T-helper 1 cell treated with Interleukin-12 subunit alpha and Interleukin-12 subunit beta and Interleukin-4 antibody, amounts not matched to agents 30 μg/mL and 1 μg/mL, for 36 hours (primary cell): ENCODE measurements around the gene GYG2.
"Not testable (repeated sequence)": the region's sequence is repeated elsewhere in the genome, so short reads cannot be mapped to it uniquely, and the experiment has no call there.

Experiments
- H3K27ac Mint-ChIP-seq: one replicate; pipeline ENCODE4 v1.8.0; 2021; ENCODE audit warnings: mild to moderate bottlenecking, mixed read lengths
- H3K27me3 Mint-ChIP-seq: one replicate; pipeline ENCODE4 v1.8.0; 2021; ENCODE audit warnings: low read depth, mixed read lengths
- H3K36me3 Mint-ChIP-seq: one replicate; pipeline ENCODE4 v1.8.0; 2021; ENCODE audit warnings: low read depth, mixed read lengths
- H3K4me1 Mint-ChIP-seq: one replicate; pipeline ENCODE4 v1.8.0; 2021; ENCODE audit warnings: low read depth, mixed read lengths
- H3K4me3 Mint-ChIP-seq: one replicate; pipeline ENCODE4 v1.8.0; 2021; ENCODE audit warnings: mild to moderate bottlenecking, moderate library complexity, mixed read lengths
- H3K9me3 Mint-ChIP-seq: one replicate; pipeline ENCODE4 v1.8.0; 2021; ENCODE audit warnings: mixed read lengths

The GYG2 gene

DNA sequence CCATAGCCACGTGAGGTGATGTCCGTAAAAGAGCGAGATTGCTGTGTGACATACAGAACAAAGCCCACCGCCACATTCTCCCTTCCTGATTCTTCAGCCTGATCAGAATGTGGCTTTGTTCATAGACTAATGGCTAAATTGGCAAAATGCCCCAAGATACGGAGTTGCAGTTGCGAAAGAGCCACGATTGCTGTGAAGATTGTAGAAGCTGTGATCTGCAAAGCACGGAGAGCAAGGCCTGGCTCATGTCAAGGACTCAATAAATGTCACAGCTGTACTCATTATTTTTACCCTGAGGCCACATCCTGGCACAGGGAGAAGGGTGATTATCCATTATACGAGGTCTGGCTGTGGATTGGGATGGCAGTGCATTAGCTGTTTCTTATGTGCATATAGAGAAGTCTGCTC, 66.2 kb downstream of the GYG2 start:
- Mint-ChIP-seq H3K36me3 (no peaks in the 10 kb centered on the region), H3K4me1 (peaks cover 15% of the 10 kb centered on the region), H3K4me3 (no peak overlapping the region), H3K27me3 (no peaks in the 10 kb centered on the region), H3K9me3 (no peaks in the 10 kb centered on the region), H3K27ac (no peak overlapping the region)

GRCh38 chrX:2897311-2897689, 68.6 kb downstream of the GYG2 start:
- Mint-ChIP-seq H3K4me1 (peaks cover 14% of the 10 kb centered on the region), H3K4me3 (no peak overlapping the region), H3K27ac (peak overlapping the region; percentile 67), H3K36me3 (no peaks in the 10 kb centered on the region), H3K9me3 (no peaks in the 10 kb centered on the region), H3K27me3 (no peaks in the 10 kb centered on the region)

DNA sequence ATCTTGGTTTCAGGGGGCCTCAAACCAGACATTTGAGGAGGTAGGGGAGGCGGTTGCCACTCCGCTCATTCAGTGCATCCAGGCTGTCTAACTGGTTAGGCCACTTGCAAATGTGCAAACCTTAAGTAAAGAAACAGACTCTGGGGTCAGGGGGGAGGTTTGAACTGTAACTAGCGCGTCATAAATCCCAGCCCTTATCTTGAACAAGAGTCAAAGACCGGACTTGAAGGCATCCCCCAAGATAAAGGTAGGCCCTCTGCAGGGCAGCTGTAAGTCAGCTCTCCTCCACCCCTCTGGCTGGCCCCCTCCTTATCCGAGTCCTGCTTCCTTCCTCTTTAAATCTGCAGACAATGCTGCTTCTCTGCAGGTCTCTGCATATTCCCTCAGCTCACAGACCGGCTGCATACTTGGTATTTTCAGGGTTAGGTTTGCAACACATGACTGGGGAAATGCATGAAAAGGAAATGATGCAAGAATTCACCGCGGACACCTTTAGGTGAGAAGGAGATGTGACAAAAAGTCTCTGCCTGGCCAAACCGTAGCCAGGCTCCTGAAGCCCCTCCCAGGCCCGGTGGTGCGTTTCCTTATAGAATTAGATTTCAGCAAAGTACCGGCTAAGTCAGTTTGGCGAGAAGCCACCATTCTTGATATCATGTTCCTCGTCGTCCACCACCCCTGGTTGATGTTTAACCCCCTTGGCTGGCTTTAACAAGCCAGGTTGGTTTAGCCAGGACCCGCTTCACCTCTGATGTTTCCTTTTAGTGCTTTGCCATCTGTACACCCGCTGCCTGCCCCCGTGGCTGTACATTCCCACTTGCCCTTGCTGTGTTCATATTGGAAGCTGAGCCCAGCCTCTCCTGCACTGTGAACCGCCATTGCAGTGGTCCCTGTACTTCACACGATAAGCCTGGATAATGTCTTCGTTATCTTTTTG, 69.2 kb downstream of the GYG2 start:
- not testable (repeated sequence) for H3K27me3 Mint-ChIP-seq, H3K9me3 Mint-ChIP-seq, H3K36me3 Mint-ChIP-seq, H3K4me3 Mint-ChIP-seq
- Mint-ChIP-seq H3K27ac (peak overlapping the region; percentile 52), H3K4me1 (peaks cover 10% of the 10 kb centered on the region)

- no peaks in the 10 kb centered on the region for H3K36me3 Mint-ChIP-seq
- peaks cover 3% of the 10 kb centered on the region for H3K9me3 Mint-ChIP-seq
- no peak overlapping the region for H3K4me3 Mint-ChIP-seq
- peaks cover 8% of the 10 kb centered on the region for H3K4me1 Mint-ChIP-seq
- H3K27ac Mint-ChIP-seq, result no peak overlapping the region
- no peaks in the 10 kb centered on the region for H3K27me3 Mint-ChIP-seq
Measured at GRCh38 chrX:2898846-2899512, 70.2 kb downstream of the GYG2 start.

DNA sequence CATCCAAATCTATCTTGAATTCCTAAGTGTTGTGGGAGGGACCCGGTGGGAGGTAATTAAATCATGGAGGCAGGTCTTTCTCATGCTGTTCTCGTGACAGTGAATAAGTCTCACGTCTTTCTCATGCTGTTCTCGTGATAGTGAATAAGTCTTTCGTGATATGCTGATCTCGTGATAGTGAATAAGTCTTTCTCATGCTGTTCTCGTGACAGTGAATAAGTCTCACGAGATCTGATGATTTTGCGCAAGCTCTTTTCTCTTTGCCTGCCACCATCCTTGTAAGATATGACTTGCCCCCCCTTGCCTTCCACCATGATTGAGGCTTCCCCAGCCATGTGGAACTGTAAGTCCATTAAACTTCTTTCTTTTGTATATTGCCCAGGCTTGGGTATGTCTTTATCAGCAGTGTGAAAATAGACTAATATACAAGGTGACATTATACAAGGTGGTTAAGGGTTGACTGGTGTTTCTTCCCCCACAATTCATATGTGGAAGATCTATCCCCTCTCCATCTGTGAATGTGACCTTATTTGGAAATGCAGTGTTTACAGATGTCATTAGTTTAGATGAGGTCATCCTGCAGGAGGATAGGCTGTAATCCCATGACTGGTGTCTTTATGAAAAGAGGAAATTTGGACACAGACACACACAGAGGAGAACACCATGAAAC, 72.8 kb downstream of the GYG2 start:
- Mint-ChIP-seq H3K27me3 (no peaks in the 10 kb centered on the region), H3K4me1 (peaks cover 8% of the 10 kb centered on the region)

DNA sequence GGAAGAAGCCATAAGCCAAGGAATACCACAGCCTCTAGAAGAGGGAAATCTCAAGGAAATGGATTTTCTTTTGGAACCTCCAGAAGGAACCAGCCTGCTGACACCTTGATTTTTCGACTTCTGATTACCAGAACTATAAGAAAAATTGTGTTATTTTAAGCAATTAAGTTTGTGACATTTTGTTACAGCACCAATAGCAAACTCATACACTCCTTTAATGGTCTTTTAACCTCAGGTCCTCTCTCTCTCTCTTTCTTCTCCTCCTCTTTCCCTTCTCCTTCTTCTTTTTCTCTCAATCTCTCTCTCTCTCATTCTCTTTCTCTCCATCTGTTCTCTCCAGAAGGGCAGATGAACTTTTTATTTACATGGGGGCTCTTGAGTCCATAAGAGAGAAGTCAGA, 74.1 kb downstream of the GYG2 start:
- peaks cover 3% of the 10 kb centered on the region for H3K9me3 Mint-ChIP-seq
- H3K36me3 Mint-ChIP-seq, result no peaks in the 10 kb centered on the region
- no peaks in the 10 kb centered on the region for H3K27me3 Mint-ChIP-seq
- no peak overlapping the region for H3K4me3 Mint-ChIP-seq
- no peak overlapping the region for H3K27ac Mint-ChIP-seq
- peaks cover 5% of the 10 kb centered on the region for H3K4me1 Mint-ChIP-seq

More for the DNA sequence above, 72.8 kb downstream of the GYG2 start:
- H3K36me3 Mint-ChIP-seq, result no peaks in the 10 kb centered on the region
- no peak overlapping the region for H3K4me3 Mint-ChIP-seq
- peaks cover 3% of the 10 kb centered on the region for H3K9me3 Mint-ChIP-seq
- no peak overlapping the region for H3K27ac Mint-ChIP-seq

DNA sequence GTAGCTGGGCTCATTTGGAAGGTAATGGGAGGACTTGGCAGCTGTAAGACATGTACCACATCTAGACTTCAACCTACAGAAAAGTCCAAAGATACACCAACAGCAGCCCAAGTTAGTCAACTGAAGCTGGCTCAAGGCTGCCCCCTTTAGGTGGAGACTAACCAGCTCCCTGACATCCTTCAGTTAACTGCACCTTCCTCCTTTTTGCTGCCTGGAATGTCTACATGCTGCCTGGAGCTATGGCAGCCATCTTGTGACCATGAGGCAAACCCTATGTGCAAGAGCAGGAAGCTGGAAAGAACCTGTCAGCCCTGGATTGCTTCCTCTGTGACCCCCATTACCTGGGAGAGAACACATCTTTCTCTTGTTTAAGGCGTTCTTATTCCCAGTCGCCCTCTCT, 74.6 kb downstream of the GYG2 start:
- H3K36me3 Mint-ChIP-seq, result no peaks in the 10 kb centered on the region
- no peaks in the 10 kb centered on the region for H3K27me3 Mint-ChIP-seq
- H3K4me3 Mint-ChIP-seq, result no peak overlapping the region
- H3K27ac Mint-ChIP-seq, result no peak overlapping the region
- peaks cover 3% of the 10 kb centered on the region for H3K9me3 Mint-ChIP-seq
- peaks cover 3% of the 10 kb centered on the region for H3K4me1 Mint-ChIP-seq

DNA sequence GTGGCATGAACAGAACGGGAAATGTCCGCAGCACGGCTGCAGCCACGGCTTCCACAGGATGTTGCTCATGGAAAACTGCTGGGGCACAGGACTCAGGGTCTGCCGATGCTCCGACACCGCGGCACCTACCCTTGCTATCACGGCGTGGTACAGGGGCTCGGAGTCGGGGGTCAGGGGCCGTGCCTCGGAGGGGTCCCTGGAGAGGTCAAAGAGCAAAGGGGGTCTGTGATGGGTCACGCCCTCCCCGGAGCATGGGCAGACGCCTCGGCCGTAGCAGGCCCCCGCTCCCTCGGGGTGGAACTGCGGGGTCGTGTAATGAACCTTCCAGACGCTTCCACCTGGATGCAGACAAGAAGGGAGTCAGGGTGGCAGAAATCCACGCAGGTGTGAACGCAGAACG, 78.6 kb downstream of the GYG2 start:
- Mint-ChIP-seq H3K9me3 (peaks cover 3% of the 10 kb centered on the region), H3K27ac (no peak overlapping the region), H3K4me3 (no peak overlapping the region), H3K27me3 (no peaks in the 10 kb centered on the region), H3K4me1 (no peaks in the 10 kb centered on the region), H3K36me3 (no peaks in the 10 kb centered on the region)

- H3K4me3 Mint-ChIP-seq, result no peak overlapping the region
Measured at GRCh38 chrX:2908125-2908685, 79.5 kb downstream of the GYG2 start.

DNA sequence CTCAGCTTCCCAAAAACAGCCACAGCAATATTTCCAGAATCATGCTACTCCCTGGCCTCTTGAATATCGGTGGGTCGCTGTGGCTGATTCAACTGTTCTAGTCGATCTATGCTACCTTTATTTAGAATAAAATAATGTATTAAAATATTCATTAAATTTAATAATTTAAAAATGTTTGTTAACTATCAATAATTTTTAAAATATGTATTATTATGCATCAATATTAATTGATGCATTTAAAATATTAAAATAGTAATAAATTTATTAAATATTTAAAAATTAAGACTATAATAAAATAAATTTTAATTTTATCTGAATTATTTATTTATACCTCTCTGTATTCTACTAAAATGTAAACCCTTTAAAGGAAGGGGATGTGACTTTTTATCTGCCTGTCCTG, 81.4 kb downstream of the GYG2 start:
- Mint-ChIP-seq H3K9me3 (no peaks in the 10 kb centered on the region), H3K4me3 (no peak overlapping the region), H3K36me3 (no peaks in the 10 kb centered on the region), H3K27ac (no peak overlapping the region), H3K4me1 (no peaks in the 10 kb centered on the region), H3K27me3 (no peaks in the 10 kb centered on the region)

More at GRCh38 chrX:2908125-2908685, 79.5 kb downstream of the GYG2 start:
- H3K9me3 Mint-ChIP-seq, result no peaks in the 10 kb centered on the region
- no peaks in the 10 kb centered on the region for H3K4me1 Mint-ChIP-seq
- no peaks in the 10 kb centered on the region for H3K36me3 Mint-ChIP-seq
- no peak overlapping the region for H3K27ac Mint-ChIP-seq
- H3K27me3 Mint-ChIP-seq, result no peaks in the 10 kb centered on the region

- Mint-ChIP-seq H3K27ac (no peak overlapping the region), H3K27me3 (no peaks in the 10 kb centered on the region), H3K36me3 (no peaks in the 10 kb centered on the region), H3K4me1 (no peaks in the 10 kb centered on the region), H3K9me3 (no peaks in the 10 kb centered on the region), H3K4me3 (no peak overlapping the region)
Measured at GRCh38 chrX:2913118-2913517, 84.4 kb downstream of the GYG2 start.

- no peak overlapping the region for H3K27ac Mint-ChIP-seq
- H3K4me1 Mint-ChIP-seq, result no peaks in the 10 kb centered on the region
- no peaks in the 10 kb centered on the region for H3K9me3 Mint-ChIP-seq
- H3K36me3 Mint-ChIP-seq, result no peaks in the 10 kb centered on the region
- H3K4me3 Mint-ChIP-seq, result no peak overlapping the region
- H3K27me3 Mint-ChIP-seq, result no peaks in the 10 kb centered on the region
Measured at GRCh38 chrX:2917767-2918166, 89.0 kb downstream of the GYG2 start.

DNA sequence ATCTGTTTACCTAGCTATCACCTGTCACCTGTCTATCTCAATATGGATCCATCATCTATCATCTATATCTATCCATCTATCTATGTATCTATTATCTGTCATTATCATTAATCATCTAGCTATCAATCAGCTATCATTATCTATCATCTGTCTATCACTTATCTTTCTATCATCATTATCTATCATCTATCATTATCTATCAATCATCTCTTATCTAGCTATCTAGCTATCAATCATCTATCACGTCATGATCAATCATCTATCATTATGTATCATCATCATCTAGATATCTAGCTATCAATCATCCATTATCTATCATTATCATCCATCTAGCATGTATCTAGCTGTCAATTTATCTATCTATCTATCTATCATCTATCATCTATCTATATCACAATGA, 92.5 kb downstream of the GYG2 start:
- Mint-ChIP-seq H3K27me3 (no peaks in the 10 kb centered on the region), H3K27ac (no peak overlapping the region), H3K4me1 (no peaks in the 10 kb centered on the region), H3K9me3 (no peaks in the 10 kb centered on the region), H3K4me3 (no peak overlapping the region), H3K36me3 (no peaks in the 10 kb centered on the region)

GRCh38 chrX:2921750-2922149, 93.0 kb downstream of the GYG2 start:
- H3K4me3 Mint-ChIP-seq, result no peak overlapping the region
- H3K27ac Mint-ChIP-seq, result no peak overlapping the region
- no peaks in the 10 kb centered on the region for H3K27me3 Mint-ChIP-seq
- no peaks in the 10 kb centered on the region for H3K4me1 Mint-ChIP-seq
- no peaks in the 10 kb centered on the region for H3K36me3 Mint-ChIP-seq
- no peaks in the 10 kb centered on the region for H3K9me3 Mint-ChIP-seq
